Stimulated activated CD8-positive, alpha-beta memory T cell treated with anti-CD3 and anti-CD28 coated beads, Interleukin-15, amount 100 ng/mL, for 1 hour (primary cell): ENCODE results near the gene GALNT12.
A peak's percentile ranks its signal among the peaks of the same experiment; 100 is the strongest.

Experiments
- DNase-seq: peaks from one replicate; pipeline ENCODE4 v3.0.0-alpha.2; 2020; ENCODE audit warnings: low read depth

The GALNT12 gene

DNA sequence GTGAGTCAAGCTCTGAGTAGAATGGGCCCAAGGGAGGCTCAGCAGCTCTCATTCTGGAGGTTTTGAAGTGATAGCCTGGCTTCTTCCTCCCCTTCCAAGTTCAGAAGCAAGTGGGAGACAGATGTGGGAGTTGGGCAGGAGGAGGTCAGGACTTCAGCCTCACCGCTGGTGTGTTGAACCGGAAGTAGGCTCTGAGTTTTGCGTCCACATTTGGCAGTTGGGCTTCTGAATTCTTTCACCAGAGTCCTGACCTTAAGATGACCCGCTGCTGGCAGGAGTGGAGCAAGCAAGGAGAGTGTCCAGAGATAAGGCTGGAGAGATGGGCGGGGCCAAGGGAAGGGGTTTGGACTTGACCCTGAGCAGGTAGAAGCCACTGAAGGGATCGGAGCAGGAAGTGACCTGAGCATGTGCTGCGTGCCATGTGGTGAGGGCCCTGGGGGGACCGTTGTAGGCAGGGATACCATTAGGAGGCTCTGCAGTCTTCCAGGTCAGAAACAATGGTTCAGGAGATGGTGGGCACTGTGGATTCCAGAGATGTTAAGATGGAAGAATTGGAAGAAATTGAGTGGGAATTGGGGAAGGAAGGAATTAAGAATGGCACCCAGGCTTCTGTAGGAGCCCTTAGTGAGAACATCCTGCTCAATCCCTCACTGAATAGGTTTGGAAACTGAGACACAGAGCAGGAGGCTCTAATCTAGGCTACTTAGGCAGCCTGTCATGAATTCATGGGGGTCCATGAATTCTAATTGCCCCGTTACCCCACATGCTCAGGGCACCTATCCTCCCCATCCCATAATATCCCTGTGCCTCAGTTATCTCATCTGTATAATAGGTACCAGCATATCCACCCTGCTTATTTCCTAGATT is 25.9 kb downstream of the GALNT12 start:
- DNase-seq, result no peak

DNA sequence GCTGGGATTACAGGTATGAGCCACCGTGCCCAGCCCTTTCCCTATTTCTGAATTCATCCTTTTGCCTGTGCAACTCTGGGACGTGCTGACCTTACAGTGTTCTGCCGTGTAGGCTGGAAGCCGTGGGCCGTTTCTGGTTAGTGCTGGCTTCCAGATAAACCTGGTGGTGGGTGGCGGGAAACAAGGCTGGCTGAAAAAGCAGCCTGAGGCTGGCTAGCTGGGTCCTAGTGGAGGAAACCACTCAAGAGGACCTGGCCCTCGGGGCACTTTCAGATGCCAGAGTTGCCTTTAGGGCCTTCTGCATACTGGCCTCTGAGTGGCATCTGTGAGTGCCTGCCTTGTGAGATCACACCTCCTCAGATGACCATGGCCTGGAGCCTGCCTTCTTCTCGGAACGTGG is 26.9 kb downstream of the GALNT12 start:
- no peak for DNase-seq

DNA sequence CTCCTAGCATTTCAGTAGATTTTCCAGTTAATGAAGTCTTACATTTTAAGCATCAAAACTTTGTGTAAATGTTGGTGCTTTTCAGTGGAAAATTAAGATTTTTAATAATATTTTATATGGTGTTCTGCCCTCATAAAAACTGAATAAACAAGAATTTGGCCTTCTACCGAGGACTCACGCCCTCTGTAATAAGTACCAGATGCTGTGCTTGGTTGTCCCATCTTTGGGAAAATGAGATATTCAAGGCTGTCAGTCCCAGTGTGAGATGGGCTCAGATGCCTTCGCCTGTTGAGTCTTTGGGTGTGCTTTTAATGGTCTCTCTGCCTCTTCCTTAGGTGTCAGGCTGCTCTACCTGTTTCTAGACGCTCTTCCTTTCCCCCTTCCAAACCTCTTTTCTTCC is 28.7 kb downstream of the GALNT12 start:
- DNase-seq, result no peak

- no peak for DNase-seq
These were observed 30.0 kb downstream of the GALNT12 start for GRCh38 chr9:98837516-98837915.

GRCh38 chr9:98838155-98838867 is 30.8 kb downstream of the GALNT12 start:
- no peak for DNase-seq

GRCh38 chr9:98838868-98839565 is 31.5 kb downstream of the GALNT12 start:
- no peak for DNase-seq

DNA sequence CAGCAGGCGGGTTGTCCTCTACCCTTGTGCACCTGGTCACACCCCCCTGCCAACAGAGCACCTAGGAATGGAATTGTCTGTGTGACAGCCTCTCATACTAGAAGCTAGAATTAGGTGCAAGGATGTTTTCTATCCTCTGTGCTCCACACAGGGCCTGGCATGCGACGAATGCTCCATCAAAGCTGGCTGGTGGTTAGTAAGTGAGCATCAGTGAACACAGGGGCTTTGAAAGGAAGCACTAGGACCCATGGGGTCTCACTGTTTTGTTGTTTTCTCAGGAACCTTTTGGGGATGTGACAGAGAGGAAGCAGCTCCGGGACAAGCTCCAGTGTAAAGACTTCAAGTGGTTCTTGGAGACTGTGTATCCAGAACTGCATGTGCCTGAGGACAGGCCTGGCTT is 32.3 kb downstream of the GALNT12 start:
- no peak for DNase-seq

GRCh38 chr9:98842510-98842909 is 35.0 kb downstream of the GALNT12 start:
- no peak for DNase-seq

DNA sequence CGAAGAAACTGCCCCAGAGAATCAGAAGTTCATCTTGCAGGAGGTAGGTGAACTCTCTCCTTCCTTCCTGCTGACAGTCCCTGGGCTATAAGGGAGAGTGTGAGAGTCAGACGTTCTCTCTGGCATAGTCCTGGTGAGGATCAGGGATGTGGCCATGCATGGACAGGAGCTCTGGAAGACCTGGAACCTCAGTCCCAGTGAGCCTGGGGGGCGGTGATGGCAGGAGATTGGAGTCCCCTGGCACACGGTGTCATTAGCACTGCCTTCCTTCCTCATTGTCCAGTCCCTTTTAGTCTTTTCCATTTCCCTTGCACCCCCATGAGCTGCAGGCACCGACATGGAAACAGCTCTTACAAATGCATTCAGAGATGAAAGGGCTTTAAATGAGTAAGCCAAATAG is 38.6 kb downstream of the GALNT12 start:
- no peak for DNase-seq

DNA sequence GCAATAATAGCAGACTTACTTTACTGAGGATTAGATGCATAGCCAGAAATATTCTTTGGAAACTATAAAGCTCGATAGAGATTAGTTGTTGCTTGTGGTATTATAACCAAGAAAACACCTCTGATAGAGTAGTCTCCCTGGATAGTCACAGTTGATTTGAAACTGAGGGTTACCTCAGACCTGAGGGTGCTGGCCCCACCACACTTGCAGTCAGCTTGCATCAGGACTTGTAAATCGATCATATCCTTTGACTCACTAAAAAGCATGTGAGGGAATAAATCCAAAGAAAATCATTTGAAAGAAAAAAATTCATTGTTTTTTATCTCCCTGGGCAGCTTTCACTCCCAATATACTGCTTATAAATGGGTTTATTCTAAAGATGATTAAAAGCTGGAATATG is 39.4 kb downstream of the GALNT12 start:
- no peak for DNase-seq

- peak; percentile 64 for DNase-seq
These were observed 41.1 kb downstream of the GALNT12 start for GRCh38 chr9:98848450-98849149.

DNA sequence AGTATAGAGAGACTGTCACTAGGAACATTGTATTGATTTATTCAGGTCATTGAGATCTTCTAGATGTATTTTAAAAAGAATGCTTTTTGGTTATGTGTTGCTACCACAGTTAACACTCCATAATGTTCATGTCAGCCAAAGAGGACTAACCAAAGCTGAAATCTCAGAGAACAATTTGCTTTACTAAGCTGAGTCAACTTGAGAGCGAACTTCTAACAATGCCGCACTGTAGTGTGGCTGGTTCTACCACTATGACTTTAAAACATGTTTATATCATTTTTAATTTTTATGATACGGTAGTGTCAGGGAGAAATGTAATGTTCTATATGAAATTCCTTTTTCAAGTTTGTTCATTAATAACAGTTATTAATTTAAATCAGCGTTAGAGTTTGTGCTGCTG is 42.1 kb downstream of the GALNT12 start:
- DNase-seq, result no peak

DNA sequence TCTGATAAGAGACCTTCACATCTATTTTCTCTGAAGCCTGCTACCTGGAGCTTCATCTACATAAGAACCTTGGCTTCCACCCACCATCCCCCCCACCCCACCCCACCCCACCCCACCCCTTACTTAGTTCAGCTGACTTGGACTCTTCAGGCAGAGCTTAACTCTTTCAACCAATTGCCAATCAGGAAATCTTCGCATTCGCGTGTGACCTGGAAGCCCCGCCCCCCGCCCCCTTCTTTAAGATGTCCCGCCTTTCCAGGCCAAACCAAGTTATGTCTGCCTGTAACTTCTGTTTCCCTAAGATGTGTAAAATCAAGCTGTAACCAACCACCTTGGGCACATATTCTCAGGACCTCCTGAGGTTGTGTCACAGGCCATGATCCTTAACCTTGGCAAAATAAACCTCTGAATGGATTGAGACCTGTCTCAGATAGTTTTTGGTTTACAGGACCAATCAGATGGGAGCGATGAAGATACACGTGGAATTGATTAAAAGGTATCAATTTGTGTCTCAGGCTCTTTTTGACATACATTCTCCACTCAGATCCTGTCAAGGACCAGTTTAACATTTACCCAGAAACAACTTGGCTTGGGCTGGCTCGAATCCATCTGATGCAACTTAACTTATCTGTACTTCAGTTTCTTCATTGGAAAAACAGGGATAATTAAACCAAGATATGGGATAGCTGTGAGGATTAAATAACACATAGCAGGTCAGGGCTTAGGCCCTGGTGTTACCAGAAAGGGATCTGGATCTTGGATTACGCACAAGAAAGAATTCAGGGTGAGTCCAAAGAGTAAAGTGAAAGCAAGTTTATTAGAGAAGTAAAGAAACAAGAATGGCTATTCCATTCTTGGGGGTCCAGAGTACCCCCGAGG is 43.6 kb downstream of the GALNT12 start:
- DNase-seq, result no peak

GRCh38 chr9:98851730-98852459 is 44.4 kb downstream of the GALNT12 start:
- DNase-seq, result no peak

DNA sequence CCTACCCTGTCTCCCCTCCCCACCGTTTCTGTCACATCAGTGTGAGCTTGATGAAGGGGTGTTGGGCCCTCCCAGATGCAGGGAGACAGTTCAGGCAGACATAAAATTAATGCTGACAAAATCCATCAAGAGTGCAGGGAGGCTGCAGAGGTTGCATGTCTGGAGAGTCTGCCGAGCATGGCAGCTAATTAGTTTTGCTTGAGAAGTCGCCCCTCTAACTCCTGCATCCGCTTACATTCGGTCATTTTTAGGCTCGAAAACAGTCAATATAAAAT is 44.9 kb downstream of the GALNT12 start:
- no peak for DNase-seq

DNA sequence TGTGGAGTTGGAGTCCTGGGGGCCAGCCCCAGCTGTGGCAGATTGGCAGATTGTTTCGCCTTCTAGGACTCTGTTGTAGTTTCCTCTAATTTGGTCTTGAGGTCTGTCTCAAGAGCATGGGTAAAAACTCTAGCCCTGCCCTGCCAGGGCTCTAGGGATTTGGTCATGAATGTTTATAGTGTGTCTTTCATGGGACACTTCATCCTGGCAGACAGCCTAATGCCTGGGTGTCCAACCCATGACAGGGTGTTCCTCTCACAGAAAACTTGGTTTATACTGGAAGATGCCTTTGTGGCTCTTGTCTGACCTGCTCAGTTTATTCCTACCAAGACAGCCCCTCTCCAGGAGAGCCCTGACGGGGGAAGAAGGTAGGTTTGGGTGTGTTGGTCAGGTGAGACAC is 45.5 kb downstream of the GALNT12 start:
- DNase-seq, result no peak

DNA sequence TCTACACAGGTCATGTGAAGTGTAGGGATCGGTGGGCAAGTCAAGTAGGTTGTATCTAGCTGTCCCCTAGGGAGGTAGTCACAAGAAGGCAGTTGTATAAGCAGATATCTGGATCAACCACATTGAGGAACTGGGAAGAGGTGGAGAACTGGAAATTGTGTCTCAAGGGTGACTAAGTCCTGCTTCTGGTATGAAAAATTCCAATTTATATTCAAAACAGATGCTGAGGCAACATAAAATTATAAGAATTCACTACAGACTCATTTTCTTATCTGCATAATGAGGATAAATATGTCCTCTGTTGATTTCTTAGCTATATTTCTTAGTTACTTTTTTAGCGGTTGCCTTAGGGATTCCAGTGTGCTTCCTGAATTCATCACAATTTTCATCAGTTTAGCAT is 46.8 kb downstream of the GALNT12 start:
- no peak for DNase-seq

GRCh38 chr9:98855592-98855991 is 48.1 kb downstream of the GALNT12 start:
- DNase-seq, result no peak

DNA sequence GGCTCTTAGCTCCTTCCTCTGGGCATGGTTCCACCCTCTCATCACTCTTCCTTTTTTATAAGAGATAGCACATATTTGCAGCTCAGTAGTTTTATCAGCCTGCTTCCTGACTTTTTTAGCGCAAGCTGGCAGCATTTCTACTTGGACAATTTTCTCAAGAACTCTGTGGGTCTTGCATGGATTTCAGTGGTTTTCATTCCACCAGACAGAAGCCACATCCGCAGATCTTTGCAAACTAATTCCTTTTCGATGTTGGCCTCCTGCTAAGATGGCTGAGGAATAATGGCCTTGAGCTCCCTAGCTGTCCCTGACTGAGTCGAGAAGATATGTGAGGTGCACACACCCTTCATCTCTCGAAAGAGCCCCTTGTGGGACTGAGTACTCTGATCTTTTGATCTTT is 49.5 kb downstream of the GALNT12 start:
- DNase-seq, result no peak

DNA sequence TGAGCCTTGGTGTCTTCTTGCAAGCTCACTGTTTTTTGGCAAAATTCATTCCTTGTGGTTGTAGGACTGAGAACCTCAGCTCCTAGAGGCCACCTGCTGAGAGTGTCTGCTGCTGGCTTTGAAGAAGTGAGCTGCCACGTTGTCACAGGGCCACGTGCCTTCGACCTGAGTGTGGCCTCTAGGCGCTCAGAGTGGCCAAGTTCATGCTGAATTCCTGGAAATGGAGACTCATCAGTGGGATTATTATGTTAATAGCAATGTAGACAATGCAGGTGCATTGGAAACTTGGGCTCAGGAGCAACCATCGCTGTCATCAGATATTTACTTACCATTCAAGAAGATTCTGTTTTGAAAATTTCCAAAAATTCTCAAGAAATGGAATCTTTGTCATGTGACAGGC is 52.5 kb downstream of the GALNT12 start:
- DNase-seq, result no peak

DNA sequence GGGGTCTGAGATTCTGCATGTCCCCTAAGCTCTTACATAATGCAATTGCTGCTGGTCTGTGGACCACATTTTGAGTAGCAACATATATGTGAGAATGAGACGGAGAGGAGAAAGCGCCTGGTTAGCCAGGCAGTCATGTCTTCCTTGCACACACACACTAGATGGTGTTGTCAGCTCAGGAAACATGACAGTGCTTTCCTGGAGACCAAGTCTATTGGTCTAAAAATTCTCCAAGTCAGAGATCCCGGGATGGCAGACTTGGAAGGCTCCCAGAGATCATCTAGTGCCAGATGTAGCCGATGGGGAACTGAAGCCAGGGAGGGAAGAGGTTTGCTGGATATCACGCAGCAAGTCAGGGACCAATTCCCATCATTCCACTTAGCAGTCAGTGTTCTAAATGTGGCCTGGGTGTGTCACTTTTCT is 53.4 kb downstream of the GALNT12 start:
- DNase-seq, result no peak
